Measurements from ENCODE around the gene NUDT22. TPM values are rescaled to one million over a fixed set of nuclear protein-coding genes. Genes with fewer than 3 reads are reported as not detected.

NUDT22 gene
- total RNA-seq, 1 donor from 2014 or later: 45.0 TPM

- Histone ChIP-seq H3K4me3 (no peak overlapping the region), H3K27me3 (ENCODE audit: low read depth) (no peaks in the 10 kb centered on the region), H3K4me1 (peaks cover 44% of the 10 kb centered on the region), H3K9me3 (no peaks in the 10 kb centered on the region), H3K36me3 (peaks cover 66% of the 10 kb centered on the region), H3K27ac (no peak overlapping the region)
- ATAC-seq (no peak), DNase-seq (no peak)
- intact Hi-C loops (cut with DNase I): no loop called here
- TF ChIP-seq CTCF (IDR thresholded peaks at IDR 0.05): no peak
These were observed 22.5 kb upstream of the NUDT22 start for GRCh38 chr11:64203421-64204079.

- H3K4me3 ChIP-seq: no peak overlapping the region
- intact Hi-C loops (cut with DNase I): no loop called here
- H3K36me3 ChIP-seq: peaks cover 61% of the 10 kb centered on the region
- ATAC-seq: no peak
- H3K27me3 ChIP-seq (ENCODE audit: low read depth): no peaks in the 10 kb centered on the region
- DNase-seq: no peak
- no peak overlapping the region for H3K27ac ChIP-seq
- H3K4me1 ChIP-seq: peaks cover 49% of the 10 kb centered on the region
- H3K9me3 ChIP-seq: no peaks in the 10 kb centered on the region
- TF ChIP-seq CTCF (IDR thresholded peaks at IDR 0.05): no peak
These were observed 22.0 kb upstream of the NUDT22 start for GRCh38 chr11:64204080-64204440.

GRCh38 chr11:64204464-64204989 is 21.5 kb upstream of the NUDT22 start:
- Histone ChIP-seq H3K27ac (no peak overlapping the region), H3K27me3 (ENCODE audit: low read depth) (no peaks in the 10 kb centered on the region), H3K4me1 (peaks cover 50% of the 10 kb centered on the region), H3K9me3 (no peaks in the 10 kb centered on the region), H3K36me3 (peaks cover 57% of the 10 kb centered on the region), H3K4me3 (no peak overlapping the region)
- ATAC-seq (peak; percentile 78 to 79), DNase-seq (peak; percentile 91)
- TF ChIP-seq CTCF (IDR thresholded peaks at IDR 0.05): peak; percentile 77
- intact Hi-C loops (cut with DNase I): no loop called here

GRCh38 chr11:64206457-64207255 is 19.4 kb upstream of the NUDT22 start, which contains the start of gene FERMT3:
Gene FERMT3, plus strand, starts transcription at chr11:64206721. Its CDS starts 644 bp downstream, at chr11:64207365.
- Histone ChIP-seq H3K4me3 (peak within 1 kb of the TSS; percentile 64), H3K27me3 (ENCODE audit: low read depth) (no peaks in the 10 kb centered on the region), H3K36me3 (peaks cover 54% of the 10 kb centered on the region), H3K9me3 (no peaks in the 10 kb centered on the region), H3K27ac (peak within 1 kb of the TSS; percentile 85), H3K4me1 (peaks cover 50% of the 10 kb centered on the region)
- DNase-seq (peak; percentile 89), ATAC-seq (peak; percentile 66 to 77)
- intact Hi-C loops (cut with DNase I): no loop called here
- TF ChIP-seq CTCF (IDR thresholded peaks at IDR 0.05): no peak

GRCh38 chr11:64207256-64208085 is 18.6 kb upstream of the NUDT22 start:
- H3K27ac ChIP-seq: peak overlapping the region; percentile 85
- peak; percentile 79 for DNase-seq

More at GRCh38 chr11:64207256-64208085, 18.6 kb upstream of the NUDT22 start:
- H3K9me3 ChIP-seq: no peaks in the 10 kb centered on the region
- H3K36me3 ChIP-seq: peaks cover 54% of the 10 kb centered on the region
- ATAC-seq: peak; percentile 58
- no peaks in the 10 kb centered on the region for H3K27me3 ChIP-seq (ENCODE audit: low read depth)
- H3K4me3 ChIP-seq: peak overlapping the region; percentile 64
- no peak for TF ChIP-seq CTCF (IDR thresholded peaks at IDR 0.05)
- H3K4me1 ChIP-seq: peaks cover 50% of the 10 kb centered on the region
- intact Hi-C loops (cut with DNase I): no loop called here
